HG02642 (cell line): ENCODE results near the gene ANKDD1B.
A peak's percentile ranks its signal among the peaks of the same experiment; 100 is the strongest.
"Not testable (repeated sequence)": the region's sequence is repeated elsewhere in the genome, so short reads cannot be mapped to it uniquely, and the experiment has no call there.

Source experiments
- ATAC-seq: cut with Tn5 transposase; IDR thresholded peaks from one replicate; pipeline ENCODE4 v1.9.1; 2021; ENCODE audit warnings: mild to moderate bottlenecking; ENCODE audit not compliant: unreplicated experiment, poor library complexity

The ANKDD1B gene

GRCh38 chr5:75694781-75695180 lies 83.5 kb downstream of the ANKDD1B start:
- ATAC-seq, result no peak

GRCh38 chr5:75695472-75696351 lies 84.5 kb downstream of the ANKDD1B start:
- not testable (repeated sequence) for ATAC-seq

- ATAC-seq, result no peak
These were observed 90.6 kb downstream of the ANKDD1B start for GRCh38 chr5:75701856-75702255.

- no peak for ATAC-seq
These were observed 94.8 kb downstream of the ANKDD1B start for GRCh38 chr5:75706016-75706415.

- no peak for ATAC-seq
These were observed 95.5 kb downstream of the ANKDD1B start for GRCh38 chr5:75706775-75707174.

DNA sequence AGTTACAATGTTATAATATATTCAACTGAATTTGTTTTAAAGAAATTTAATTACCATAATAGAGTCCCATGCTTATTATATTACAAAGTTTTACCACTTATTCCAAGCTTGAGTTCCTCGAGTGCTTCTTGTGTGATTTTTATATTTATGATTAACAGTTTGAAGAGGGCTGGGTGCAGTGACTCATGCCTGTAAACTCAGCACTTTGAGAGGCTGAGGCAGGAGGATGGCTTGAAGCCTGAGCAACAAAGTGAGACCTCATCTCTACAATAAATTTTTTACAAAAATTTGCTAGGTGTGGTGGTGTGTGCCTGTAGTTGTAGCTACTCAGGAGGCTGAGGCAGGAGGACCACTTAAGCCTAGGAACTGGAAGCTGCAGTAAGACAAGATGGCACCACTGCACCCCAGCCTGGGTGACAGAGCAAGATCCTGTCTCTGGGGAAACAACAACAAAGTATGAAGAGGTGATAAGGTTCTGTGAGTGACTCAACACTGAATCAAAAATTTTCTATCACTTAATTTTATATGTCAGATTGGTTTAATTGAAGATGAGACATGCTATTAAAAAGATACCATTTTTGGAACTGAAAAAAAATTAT lies 96.8 kb downstream of the ANKDD1B start:
- ATAC-seq, result no peak

DNA sequence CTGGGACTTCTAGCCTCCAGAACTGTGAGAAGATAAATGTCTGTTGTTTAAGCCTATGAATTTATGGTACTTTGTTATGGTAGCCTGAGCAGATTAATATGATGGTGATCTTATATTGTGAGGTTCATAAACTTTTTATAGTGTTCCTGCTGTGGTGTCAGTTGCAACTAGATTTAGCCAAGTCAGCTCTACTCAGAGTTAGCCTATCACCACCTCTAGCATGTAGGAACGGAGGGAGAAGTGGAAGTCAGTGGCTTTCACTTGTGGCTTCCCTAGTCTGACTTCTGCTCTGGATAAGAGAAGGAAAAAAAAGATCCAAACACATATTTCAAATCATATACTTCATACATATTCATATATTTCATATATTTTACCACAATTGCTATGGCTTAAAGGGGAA lies 99.4 kb downstream of the ANKDD1B start:
- no peak for ATAC-seq

- ATAC-seq, result no peak
These were observed 99.9 kb downstream of the ANKDD1B start for GRCh38 chr5:75711151-75711550.

DNA sequence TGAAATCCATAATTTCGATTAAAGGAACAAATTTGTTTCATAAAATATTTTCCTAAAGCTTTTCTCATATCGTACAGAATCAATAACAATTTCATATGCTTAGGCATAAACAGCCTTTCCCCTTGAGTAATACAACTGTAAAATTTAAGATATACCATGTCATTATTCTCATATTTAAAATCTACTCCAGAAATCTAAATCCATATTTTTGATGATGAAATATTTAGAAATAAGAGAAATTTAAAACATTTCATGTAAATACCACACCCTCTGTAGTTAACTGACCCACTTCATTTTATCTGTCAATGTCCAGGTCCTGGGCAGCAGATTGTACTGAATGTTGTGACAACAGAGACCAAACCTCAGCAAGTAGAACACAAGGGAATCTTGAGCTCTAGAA lies 100.8 kb downstream of the ANKDD1B start:
- ATAC-seq, result no peak

DNA sequence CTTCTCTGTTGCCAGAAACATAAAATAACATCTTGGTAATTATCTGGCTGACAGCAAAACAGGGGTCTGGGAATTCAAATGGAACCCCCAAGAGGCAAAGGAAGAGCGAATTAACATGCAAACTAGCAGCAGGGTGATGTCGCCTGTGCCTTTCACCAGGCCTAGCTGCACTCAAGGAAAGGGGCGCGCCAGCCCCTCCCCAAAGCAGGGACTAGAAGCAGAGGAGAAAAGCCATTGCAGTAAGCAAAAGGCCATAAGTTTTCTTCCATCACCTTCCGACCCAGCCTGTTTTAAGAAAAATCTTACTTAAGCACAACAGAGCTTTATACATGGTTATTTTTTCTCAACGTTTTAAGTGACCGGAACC lies 105.4 kb downstream of the ANKDD1B start:
- peak; percentile 24 for ATAC-seq

DNA sequence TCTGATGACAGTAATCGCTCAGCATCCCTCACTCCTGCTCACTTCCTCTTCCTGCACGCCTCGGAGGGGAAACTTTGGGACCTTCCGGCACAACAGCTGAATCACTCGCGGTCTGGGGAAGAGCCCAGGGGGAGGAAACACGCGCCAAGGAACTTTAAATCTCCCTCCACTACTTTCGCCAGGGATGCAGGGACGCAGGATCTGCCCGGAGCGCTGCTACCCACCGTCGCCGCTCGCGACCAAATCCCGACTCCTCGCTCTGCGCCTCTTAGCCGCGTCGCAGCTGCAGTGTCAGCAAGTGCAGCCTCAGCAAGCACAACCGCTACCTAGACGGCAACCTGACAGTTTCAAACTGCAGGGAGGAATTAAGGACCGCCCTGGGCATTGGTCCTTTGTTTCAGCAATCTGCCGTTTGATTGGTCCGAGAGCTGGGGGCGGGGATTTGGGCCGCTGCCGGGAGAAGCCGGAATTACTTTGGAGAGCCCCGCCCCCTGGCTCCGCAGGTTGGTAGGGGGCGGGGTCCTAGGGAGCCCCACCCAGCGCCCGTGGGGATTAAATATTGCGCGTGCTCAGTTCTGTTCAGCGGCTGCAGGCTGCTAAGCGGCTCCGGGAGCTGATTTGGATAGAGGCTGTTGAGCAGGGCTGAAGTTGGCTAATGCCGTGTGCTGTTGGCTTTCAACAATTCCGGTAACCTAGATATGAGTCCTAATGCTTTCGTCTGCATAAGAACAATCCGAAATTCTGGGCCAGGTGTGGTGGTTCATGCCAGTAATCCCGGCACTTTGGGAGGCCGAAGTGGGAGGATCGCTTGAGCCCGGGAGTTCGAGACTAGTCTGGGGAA lies 106.0 kb downstream of the ANKDD1B start, which contains the start of gene POC5:
TSS of gene POC5 (minus strand) at position 356 of the 841 bp plus-strand sequence. CDS start 4,500 bp downstream, outside the sequence.
- ATAC-seq, result peak; percentile 94

DNA sequence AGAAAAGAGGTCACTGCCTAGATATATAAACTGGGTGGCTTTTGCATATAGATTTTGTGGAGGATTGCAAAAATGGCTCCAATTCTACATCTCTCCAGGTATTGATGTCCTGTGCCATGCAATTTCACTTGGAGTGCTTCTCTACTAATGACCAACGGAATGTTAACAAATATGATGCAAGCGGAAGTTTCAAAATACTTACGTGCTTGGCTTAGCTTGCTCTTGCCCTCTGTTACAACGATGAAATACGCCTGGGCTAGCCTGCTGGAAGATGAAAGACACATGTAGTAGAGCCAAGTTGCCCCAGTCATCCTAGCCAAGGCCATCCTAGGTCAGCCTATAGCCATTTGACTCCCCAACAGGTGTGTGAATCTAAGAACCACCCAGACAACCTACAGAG lies 109.6 kb downstream of the ANKDD1B start:
- no peak for ATAC-seq
